Panc1 (cell line): ENCODE results near the gene PTPN4. TPM values are rescaled to one million over a fixed set of nuclear protein-coding genes. Genes with fewer than 3 reads are reported as not detected.

Source experiments
- ATAC-seq: fragments of 200-7000 bp; cut with Tn5 transposase; 2 replicates; pipeline ENCODE4 v1.9.1; 2020; ENCODE audit warnings: mild to moderate bottlenecking, moderate library complexity
- BruUV-seq: library from RNA; stranded (reverse); fragments of 400-500 nt; replicated peaks from 2 replicates; lab custom pipeline; 2021; lab: Mats Ljungman, UMichigan
- CTCF ChIA-PET: fragments of 300-600 bp; sonication (Branson Sonifier 250); formaldehyde crosslinking; loops from one replicate; lab custom pipeline; 2022; ENCODE audit warnings: antibody characterized with exemption; lab: Charles Lee
- POLR2A ChIA-PET: fragments of 300-600 bp; sonication (Branson Sonifier 250); formaldehyde crosslinking; loops from one replicate; lab custom pipeline; 2022; ENCODE audit warnings: antibody characterized with exemption; lab: Charles Lee
- DNase-seq: peaks from one replicate; pipeline ENCODE4 v3.0.0-alpha.2; 2010; ENCODE audit warnings: low read depth, low spot score
- H3K27ac ChIP-seq: 2 replicates; pipeline ENCODE4 v1.5.1; 2011; ENCODE audit warnings: mild to moderate bottlenecking, low read length, inconsistent platforms
- H3K27me3 ChIP-seq: fragments of 200-500 bp; sonication (Bioruptor generic); 2 replicates; pipeline ENCODE4 v1.6.0; 2014; ENCODE audit warnings: low read length, inconsistent platforms; ENCODE audit not compliant: control insufficient read depth, insufficient read depth
- H3K36me3 ChIP-seq: fragments of 200-500 bp; sonication (Bioruptor generic); 2 replicates; pipeline ENCODE4 v1.5.1; 2014; ENCODE audit warnings: inconsistent platforms, mild to moderate bottlenecking, low read length, moderate library complexity; ENCODE audit not compliant: control insufficient read depth, insufficient read depth
- H3K4me1 ChIP-seq: 2 replicates; pipeline ENCODE4 v1.5.1; 2011; ENCODE audit warnings: inconsistent platforms, mild to moderate bottlenecking, low read length, moderate library complexity; ENCODE audit not compliant: control insufficient read depth, insufficient read depth
- H3K4me3 ChIP-seq, 2 experiments: 2 replicates each; pipeline ENCODE4 v1.5.1; 2011 to 2012; ENCODE audit warnings: low read depth in 2 of 2, low read length in 2 of 2, mild to moderate bottlenecking in 2 of 2, inconsistent platforms in 1 of 2, moderate library complexity in 1 of 2
- H3K9me3 ChIP-seq: fragments of 200-500 bp; sonication (Bioruptor generic); 2 replicates; pipeline ENCODE4 v1.5.1; 2014; ENCODE audit warnings: low read depth, mild to moderate bottlenecking, inconsistent platforms, low read length, moderate library complexity; ENCODE audit not compliant: control insufficient read depth, insufficient read depth
- CTCF ChIP-seq: fragments of 450-650 bp; IDR thresholded peaks from 2 replicates; pipeline ENCODE4 v1.5.1; 2017; ENCODE audit warnings: mild to moderate bottlenecking
- POLR2AphosphoS5 ChIP-seq: IDR thresholded peaks from 2 replicates; pipeline ENCODE4 v1.6.1; 2012; ENCODE audit warnings: mild to moderate bottlenecking, low read depth, low read length, moderate library complexity
- SIN3A ChIP-seq: IDR thresholded peaks from 2 replicates; pipeline ENCODE4 v1.6.1; 2012; ENCODE audit warnings: low read depth, mild to moderate bottlenecking, low read length, moderate library complexity, borderline replicate concordance; ENCODE audit not compliant: insufficient read depth
- TCF7L2 ChIP-seq: IDR thresholded peaks from 2 replicates; pipeline ENCODE4 v1.6.1; 2011; ENCODE audit warnings: mild to moderate bottlenecking, low read depth, low read length, inconsistent platforms
- in situ Hi-C: cut with HindIII; loops from 2 replicates; pipeline ENCODE4 v1.10.0; 2016; ENCODE audit warnings: low sequenced_read_pairs, low pct_unique_long_range_greater_than_20kb
- intact Hi-C: fragments of 100-400 bp; cut with micrococcal nuclease; formaldehyde crosslinking; loops from one replicate; pipeline ENCODE4 v1.10.0; 2022; ENCODE audit not compliant: unreplicated experiment
- total RNA-seq: library from RNA; stranded (reverse); gene quantifications from one replicate; pipeline ENCODE4 v1.2.1, GENCODE V29; 2021; ENCODE audit not compliant: unreplicated experiment
- TF ChIP-seq, protein P1 (sequence below), 2 experiments: IDR thresholded peaks; 2 replicates each; pipeline ENCODE4 v1.6.1; 2011 to 2012; ENCODE audit warnings: low read depth in 2 of 2, control low read depth in 1 of 2, low read length in 1 of 2, mild to moderate bottlenecking in 1 of 2, moderate library complexity in 1 of 2; ENCODE audit not compliant: insufficient read depth in 1 of 2

The PTPN4 gene
- total RNA-seq, 1 experiment from 2014 or later = 45.9 TPM

GRCh38 chr2:119960821-119961220 is 201.1 kb downstream of the PTPN4 start:
- ChIA-PET CTCF (no interaction called here), POLR2A (no interaction called here)
- in situ Hi-C loops (no loop called here), intact Hi-C loops (no loop called here)
- ATAC-seq (no peak), DNase-seq (no peak)
- no TSS peak for BruUV-seq
- H3K9me3 ChIP-seq = peaks cover 14% of the 10 kb centered on the region
- TF ChIP-seq, protein P1, sequence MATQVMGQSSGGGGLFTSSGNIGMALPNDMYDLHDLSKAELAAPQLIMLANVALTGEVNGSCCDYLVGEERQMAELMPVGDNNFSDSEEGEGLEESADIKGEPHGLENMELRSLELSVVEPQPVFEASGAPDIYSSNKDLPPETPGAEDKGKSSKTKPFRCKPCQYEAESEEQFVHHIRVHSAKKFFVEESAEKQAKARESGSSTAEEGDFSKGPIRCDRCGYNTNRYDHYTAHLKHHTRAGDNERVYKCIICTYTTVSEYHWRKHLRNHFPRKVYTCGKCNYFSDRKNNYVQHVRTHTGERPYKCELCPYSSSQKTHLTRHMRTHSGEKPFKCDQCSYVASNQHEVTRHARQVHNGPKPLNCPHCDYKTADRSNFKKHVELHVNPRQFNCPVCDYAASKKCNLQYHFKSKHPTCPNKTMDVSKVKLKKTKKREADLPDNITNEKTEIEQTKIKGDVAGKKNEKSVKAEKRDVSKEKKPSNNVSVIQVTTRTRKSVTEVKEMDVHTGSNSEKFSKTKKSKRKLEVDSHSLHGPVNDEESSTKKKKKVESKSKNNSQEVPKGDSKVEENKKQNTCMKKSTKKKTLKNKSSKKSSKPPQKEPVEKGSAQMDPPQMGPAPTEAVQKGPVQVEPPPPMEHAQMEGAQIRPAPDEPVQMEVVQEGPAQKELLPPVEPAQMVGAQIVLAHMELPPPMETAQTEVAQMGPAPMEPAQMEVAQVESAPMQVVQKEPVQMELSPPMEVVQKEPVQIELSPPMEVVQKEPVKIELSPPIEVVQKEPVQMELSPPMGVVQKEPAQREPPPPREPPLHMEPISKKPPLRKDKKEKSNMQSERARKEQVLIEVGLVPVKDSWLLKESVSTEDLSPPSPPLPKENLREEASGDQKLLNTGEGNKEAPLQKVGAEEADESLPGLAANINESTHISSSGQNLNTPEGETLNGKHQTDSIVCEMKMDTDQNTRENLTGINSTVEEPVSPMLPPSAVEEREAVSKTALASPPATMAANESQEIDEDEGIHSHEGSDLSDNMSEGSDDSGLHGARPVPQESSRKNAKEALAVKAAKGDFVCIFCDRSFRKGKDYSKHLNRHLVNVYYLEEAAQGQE (IDR thresholded peaks at IDR 0.05; ENCODE audit: insufficient read depth in 1 of 2, low read depth in 2 of 2, low read length in 1 of 2) = no peak
- TF ChIP-seq CTCF = no peak
- no peak overlapping the region for H3K27ac ChIP-seq
- H3K4me1 ChIP-seq = no peaks in the 10 kb centered on the region
- H3K36me3 ChIP-seq = peaks cover 8% of the 10 kb centered on the region; the same call in 1 of the 2 replicates
- H3K4me3 ChIP-seq = no peak overlapping the region
- no peaks in the 10 kb centered on the region for H3K27me3 ChIP-seq

DNA sequence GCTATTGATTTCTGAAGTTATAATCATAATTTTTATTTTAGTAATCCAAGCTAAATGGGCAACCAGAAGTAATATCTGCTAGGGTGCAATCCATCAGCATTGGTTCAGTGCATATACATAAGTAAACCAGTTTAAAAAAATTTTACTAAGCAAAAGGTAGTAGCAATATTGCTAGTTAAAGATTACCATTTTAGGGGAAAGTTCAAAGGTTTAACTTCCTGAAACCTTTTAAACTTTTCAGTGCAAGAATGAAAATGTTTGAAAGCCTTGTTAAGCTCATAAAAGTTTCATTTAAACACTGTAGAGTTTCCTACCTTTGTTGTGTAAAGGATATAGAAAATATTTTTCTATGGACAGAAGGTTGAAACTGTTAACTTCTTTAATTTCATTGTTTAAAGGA is 222.2 kb downstream of the PTPN4 start:
- no peak for TF ChIP-seq SIN3A
- TF ChIP-seq CTCF = no peak
- no peak for TF ChIP-seq TCF7L2
- TF ChIP-seq POLR2AphosphoS5 = no peak
- TF ChIP-seq, protein P1 (IDR thresholded peaks at IDR 0.05; ENCODE audit: insufficient read depth in 1 of 2, low read depth in 2 of 2, low read length in 1 of 2) = no peak
- Histone ChIP-seq H3K36me3 (no peaks in the 10 kb centered on the region; the same call in 1 of the 2 replicates), H3K27ac (no peak overlapping the region), H3K4me3 (no peak overlapping the region), H3K27me3 (no peaks in the 10 kb centered on the region), H3K4me1 (no peaks in the 10 kb centered on the region), H3K9me3 (no peaks in the 10 kb centered on the region)
- no peak for ATAC-seq
- DNase-seq = no peak
- POLR2A ChIA-PET = no interaction called here
- intact Hi-C loops = no loop called here
- in situ Hi-C loops = no loop called here
- no TSS peak for BruUV-seq
- CTCF ChIA-PET = no interaction called here
